Measurements from ENCODE around the gene SLC1A4. TPM values are rescaled to one million over a fixed set of nuclear protein-coding genes. Genes with fewer than 3 reads are reported as not detected.

The SLC1A4 gene
- polyA plus RNA-seq, 1 donor from 2014 or later = 33.8 TPM

DNA sequence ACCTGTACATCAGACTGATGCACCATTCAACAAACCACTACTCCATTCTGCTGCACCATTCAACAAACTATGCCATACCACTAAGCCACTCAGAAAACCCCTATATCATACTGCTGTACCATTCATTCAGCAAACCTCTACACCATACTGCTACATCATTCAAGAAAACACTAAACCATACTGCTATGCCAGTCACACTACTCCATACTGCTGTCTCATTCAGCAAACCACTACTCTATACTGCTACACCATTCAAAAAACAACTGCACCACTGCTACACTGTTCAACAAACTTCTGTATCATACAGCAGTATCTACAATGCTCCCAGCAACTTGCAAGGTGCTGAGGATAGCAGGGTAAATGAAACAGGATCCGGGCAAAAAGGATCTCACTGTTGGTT lies 12.9 kb upstream of the SLC1A4 start:
- H3K9me2 ChIP-seq (ENCODE audit: insufficient read depth, low read length) = no peaks in the 10 kb centered on the region
- H3F3A ChIP-seq (ENCODE audit: insufficient read depth, low read length, poor library complexity, severe bottlenecking) = no peaks in the 10 kb centered on the region
- H3K27ac ChIP-seq (ENCODE audit: low read length) = no peak overlapping the region
- no peak overlapping the region for H2AFZ ChIP-seq (ENCODE audit: low read depth, low read length)
- H3K27me3 ChIP-seq (ENCODE audit: insufficient read depth, low read depth, low read length) = no peaks in the 10 kb centered on the region
- no peak overlapping the region for H3K4me2 ChIP-seq (ENCODE audit: low read length)
- H3K9ac ChIP-seq (ENCODE audit: low read length) = no peak overlapping the region
- no peaks in the 10 kb centered on the region for H3K9me3 ChIP-seq (ENCODE audit: low read length)
- no peaks in the 10 kb centered on the region for H4K20me1 ChIP-seq (ENCODE audit: insufficient read depth)
- no peak overlapping the region for H3K4me3 ChIP-seq (ENCODE audit: low read length)
- no peak for TF ChIP-seq MXI1 (conservative IDR thresholded peaks at IDR 0.05; ENCODE audit: poor library complexity, severe bottlenecking)
- no peak for TF ChIP-seq EZH2 (IDR thresholded peaks at IDR 0.05; ENCODE audit: borderline replicate concordance, insufficient read depth, low read length, poor library complexity, severe bottlenecking)
- TF ChIP-seq EP300 (conservative IDR thresholded peaks at IDR 0.05; ENCODE audit: poor library complexity, severe bottlenecking) = no peak
- TF ChIP-seq, protein P1, sequence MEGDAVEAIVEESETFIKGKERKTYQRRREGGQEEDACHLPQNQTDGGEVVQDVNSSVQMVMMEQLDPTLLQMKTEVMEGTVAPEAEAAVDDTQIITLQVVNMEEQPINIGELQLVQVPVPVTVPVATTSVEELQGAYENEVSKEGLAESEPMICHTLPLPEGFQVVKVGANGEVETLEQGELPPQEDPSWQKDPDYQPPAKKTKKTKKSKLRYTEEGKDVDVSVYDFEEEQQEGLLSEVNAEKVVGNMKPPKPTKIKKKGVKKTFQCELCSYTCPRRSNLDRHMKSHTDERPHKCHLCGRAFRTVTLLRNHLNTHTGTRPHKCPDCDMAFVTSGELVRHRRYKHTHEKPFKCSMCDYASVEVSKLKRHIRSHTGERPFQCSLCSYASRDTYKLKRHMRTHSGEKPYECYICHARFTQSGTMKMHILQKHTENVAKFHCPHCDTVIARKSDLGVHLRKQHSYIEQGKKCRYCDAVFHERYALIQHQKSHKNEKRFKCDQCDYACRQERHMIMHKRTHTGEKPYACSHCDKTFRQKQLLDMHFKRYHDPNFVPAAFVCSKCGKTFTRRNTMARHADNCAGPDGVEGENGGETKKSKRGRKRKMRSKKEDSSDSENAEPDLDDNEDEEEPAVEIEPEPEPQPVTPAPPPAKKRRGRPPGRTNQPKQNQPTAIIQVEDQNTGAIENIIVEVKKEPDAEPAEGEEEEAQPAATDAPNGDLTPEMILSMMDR (IDR thresholded peaks at IDR 0.05; ENCODE audit: poor library complexity, severe bottlenecking) = no peak
- no peak for TF ChIP-seq TAF1 (IDR thresholded peaks at IDR 0.05; ENCODE audit: low read depth)
- TF ChIP-seq POLR2AphosphoS5 (IDR thresholded peaks at IDR 0.05) = no peak
- TF ChIP-seq, protein P2, sequence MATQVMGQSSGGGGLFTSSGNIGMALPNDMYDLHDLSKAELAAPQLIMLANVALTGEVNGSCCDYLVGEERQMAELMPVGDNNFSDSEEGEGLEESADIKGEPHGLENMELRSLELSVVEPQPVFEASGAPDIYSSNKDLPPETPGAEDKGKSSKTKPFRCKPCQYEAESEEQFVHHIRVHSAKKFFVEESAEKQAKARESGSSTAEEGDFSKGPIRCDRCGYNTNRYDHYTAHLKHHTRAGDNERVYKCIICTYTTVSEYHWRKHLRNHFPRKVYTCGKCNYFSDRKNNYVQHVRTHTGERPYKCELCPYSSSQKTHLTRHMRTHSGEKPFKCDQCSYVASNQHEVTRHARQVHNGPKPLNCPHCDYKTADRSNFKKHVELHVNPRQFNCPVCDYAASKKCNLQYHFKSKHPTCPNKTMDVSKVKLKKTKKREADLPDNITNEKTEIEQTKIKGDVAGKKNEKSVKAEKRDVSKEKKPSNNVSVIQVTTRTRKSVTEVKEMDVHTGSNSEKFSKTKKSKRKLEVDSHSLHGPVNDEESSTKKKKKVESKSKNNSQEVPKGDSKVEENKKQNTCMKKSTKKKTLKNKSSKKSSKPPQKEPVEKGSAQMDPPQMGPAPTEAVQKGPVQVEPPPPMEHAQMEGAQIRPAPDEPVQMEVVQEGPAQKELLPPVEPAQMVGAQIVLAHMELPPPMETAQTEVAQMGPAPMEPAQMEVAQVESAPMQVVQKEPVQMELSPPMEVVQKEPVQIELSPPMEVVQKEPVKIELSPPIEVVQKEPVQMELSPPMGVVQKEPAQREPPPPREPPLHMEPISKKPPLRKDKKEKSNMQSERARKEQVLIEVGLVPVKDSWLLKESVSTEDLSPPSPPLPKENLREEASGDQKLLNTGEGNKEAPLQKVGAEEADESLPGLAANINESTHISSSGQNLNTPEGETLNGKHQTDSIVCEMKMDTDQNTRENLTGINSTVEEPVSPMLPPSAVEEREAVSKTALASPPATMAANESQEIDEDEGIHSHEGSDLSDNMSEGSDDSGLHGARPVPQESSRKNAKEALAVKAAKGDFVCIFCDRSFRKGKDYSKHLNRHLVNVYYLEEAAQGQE (IDR thresholded peaks at IDR 0.05; ENCODE audit: borderline replicate concordance) = no peak
- no peak for TF ChIP-seq SMC3 (conservative IDR thresholded peaks at IDR 0.05; ENCODE audit: poor library complexity)
- no peak for TF ChIP-seq RAD21 (conservative IDR thresholded peaks at IDR 0.05)
- H3K36me3 ChIP-seq (ENCODE audit: insufficient read depth, low read length) = no peaks in the 10 kb centered on the region
- H3K79me2 ChIP-seq (replicated peaks; ENCODE audit: insufficient read depth, low read length) = no peaks in the 10 kb centered on the region

DNA sequence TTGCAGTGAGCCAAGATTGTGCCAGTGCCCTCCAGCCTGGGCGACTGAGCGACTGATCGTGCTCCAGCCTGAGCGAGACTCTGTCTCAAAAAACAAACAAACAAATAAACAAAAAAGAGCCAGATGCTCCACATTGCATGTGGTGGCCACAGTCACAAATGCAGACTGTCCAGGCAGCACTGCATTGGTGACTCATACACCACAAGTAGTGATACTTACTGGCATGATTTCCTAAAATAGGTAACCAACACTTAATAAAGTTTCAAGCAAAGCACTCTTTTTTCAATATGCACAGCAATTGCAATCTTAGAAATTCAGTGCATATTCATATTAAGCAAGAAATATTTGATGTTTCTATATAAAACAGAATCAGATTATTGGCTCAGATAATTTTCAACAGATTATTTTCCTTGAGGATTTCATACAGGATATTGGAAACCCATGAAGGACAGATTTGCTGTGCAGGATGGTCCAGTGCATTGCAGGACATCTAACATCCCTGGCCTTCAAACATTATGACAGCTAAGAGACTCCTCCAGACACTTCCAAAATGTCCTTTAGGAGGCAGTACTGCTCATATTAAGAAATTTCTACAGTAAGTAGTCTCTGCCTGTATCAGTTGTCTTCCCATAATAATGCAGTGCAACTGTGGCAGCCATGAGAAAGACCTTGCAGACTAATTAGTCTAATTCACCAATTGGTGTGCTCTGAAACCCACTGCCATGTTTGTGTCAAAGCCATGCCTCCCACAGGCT lies 10.5 kb upstream of the SLC1A4 start:
- H3K4me2 ChIP-seq (ENCODE audit: low read length) = no peak overlapping the region
- H3K27ac ChIP-seq (ENCODE audit: low read length) = no peak overlapping the region
- no peaks in the 10 kb centered on the region for H3K27me3 ChIP-seq (ENCODE audit: insufficient read depth, low read depth, low read length)
- H3F3A ChIP-seq (ENCODE audit: insufficient read depth, low read length, poor library complexity, severe bottlenecking) = no peaks in the 10 kb centered on the region
- H3K9me3 ChIP-seq (ENCODE audit: low read length) = no peaks in the 10 kb centered on the region
- no peaks in the 10 kb centered on the region for H3K9me2 ChIP-seq (ENCODE audit: insufficient read depth, low read length)
- TF ChIP-seq TAF1 (IDR thresholded peaks at IDR 0.05; ENCODE audit: low read depth) (no peak), RAD21 (conservative IDR thresholded peaks at IDR 0.05) (no peak), SMC3 (conservative IDR thresholded peaks at IDR 0.05; ENCODE audit: poor library complexity) (no peak), MXI1 (conservative IDR thresholded peaks at IDR 0.05; ENCODE audit: poor library complexity, severe bottlenecking) (no peak), POLR2AphosphoS5 (IDR thresholded peaks at IDR 0.05) (no peak), EP300 (conservative IDR thresholded peaks at IDR 0.05; ENCODE audit: poor library complexity, severe bottlenecking) (no peak), EZH2 (IDR thresholded peaks at IDR 0.05; ENCODE audit: borderline replicate concordance, insufficient read depth, low read length, poor library complexity, severe bottlenecking) (no peak)
- TF ChIP-seq, protein P2 (IDR thresholded peaks at IDR 0.05; ENCODE audit: borderline replicate concordance) = no peak
- TF ChIP-seq, protein P1 (IDR thresholded peaks at IDR 0.05; ENCODE audit: poor library complexity, severe bottlenecking) = no peak
- no peaks in the 10 kb centered on the region for H3K79me2 ChIP-seq (replicated peaks; ENCODE audit: insufficient read depth, low read length)
- H3K36me3 ChIP-seq (ENCODE audit: insufficient read depth, low read length) = no peaks in the 10 kb centered on the region
- H4K20me1 ChIP-seq (ENCODE audit: insufficient read depth) = no peaks in the 10 kb centered on the region
- no peak overlapping the region for H3K9ac ChIP-seq (ENCODE audit: low read length)
- H3K4me3 ChIP-seq (ENCODE audit: low read length) = no peak overlapping the region
- H2AFZ ChIP-seq (ENCODE audit: low read depth, low read length) = no peak overlapping the region

Data from neural cell (in vitro differentiated cells).